H9 (cell line): ENCODE results near the gene DCHS2. TPM values are rescaled to one million over a fixed set of nuclear protein-coding genes. Genes with fewer than 3 reads are reported as not detected.

Experiments
- DNase-seq: peaks from one replicate; pipeline ENCODE4 v3.0.0-alpha.2; 2017
- H2AFZ ChIP-seq: one replicate; pipeline ENCODE4 v1.6.1; 2013; ENCODE audit warnings: mild to moderate bottlenecking, low read length, control low read depth, moderate library complexity
- H2AK5ac ChIP-seq: 2 replicates; pipeline ENCODE4 v1.6.1; 2013; ENCODE audit warnings: low read length, control low read depth, mixed read lengths; ENCODE audit not compliant: insufficient read length
- H2BK120ac ChIP-seq: one replicate; pipeline ENCODE4 v1.6.1; 2013; ENCODE audit warnings: low read depth, mild to moderate bottlenecking, low read length, control low read depth, inconsistent platforms; ENCODE audit not compliant: poor library complexity, severe bottlenecking
- H2BK12ac ChIP-seq: 2 replicates; pipeline ENCODE4 v1.6.1; 2013; ENCODE audit warnings: low read length, control low read depth, mixed read lengths, low read depth; ENCODE audit not compliant: insufficient read length
- H2BK15ac ChIP-seq: 2 replicates; pipeline ENCODE4 v1.6.1; 2013; ENCODE audit warnings: low read depth, low read length, control low read depth
- H2BK20ac ChIP-seq: one replicate; pipeline ENCODE4 v1.6.1; 2013; ENCODE audit warnings: low read depth, mild to moderate bottlenecking, low read length, control low read depth, inconsistent platforms; ENCODE audit not compliant: poor library complexity, severe bottlenecking
- H2BK5ac ChIP-seq: 2 replicates; pipeline ENCODE4 v1.6.1; 2013; ENCODE audit warnings: low read length, control low read depth, mixed read lengths; ENCODE audit not compliant: insufficient read length
- H3K14ac ChIP-seq: 2 replicates; pipeline ENCODE4 v1.6.1; 2013; ENCODE audit warnings: low read length, control low read depth; ENCODE audit not compliant: insufficient read depth
- H3K18ac ChIP-seq: 2 replicates; pipeline ENCODE4 v1.6.1; 2013; ENCODE audit warnings: low read depth, mild to moderate bottlenecking, mixed read lengths, low read length, control low read depth; ENCODE audit not compliant: insufficient read length
- H3K23ac ChIP-seq: 2 replicates; pipeline ENCODE4 v1.6.1; 2013; ENCODE audit warnings: low read length, control low read depth, mixed read lengths, low read depth; ENCODE audit not compliant: insufficient read length
- H3K23me2 ChIP-seq: 2 replicates; pipeline ENCODE4 v1.6.1; 2013; ENCODE audit warnings: low read depth, mild to moderate bottlenecking, mixed read lengths, low read length, control low read depth; ENCODE audit not compliant: insufficient read length, poor library complexity, severe bottlenecking
- H3K27ac ChIP-seq: 2 replicates; pipeline ENCODE4 v1.5.1; 2013; ENCODE audit warnings: low read length, control low read depth, mixed read lengths, low read depth; ENCODE audit not compliant: insufficient read length
- H3K27me3 ChIP-seq: 2 replicates; pipeline ENCODE4 v1.6.1; 2013; ENCODE audit warnings: low read length, control low read depth, inconsistent platforms; ENCODE audit not compliant: insufficient read depth
- H3K4ac ChIP-seq: 2 replicates; pipeline ENCODE4 v1.6.1; 2013; ENCODE audit warnings: low read depth, mild to moderate bottlenecking, control low read depth, inconsistent platforms, low read length, moderate library complexity
- H3K4me1 ChIP-seq: 2 replicates; pipeline ENCODE4 v1.6.1; 2013; ENCODE audit warnings: low read length, control low read depth, inconsistent platforms; ENCODE audit not compliant: insufficient read depth
- H3K4me2 ChIP-seq: 2 replicates; pipeline ENCODE4 v1.6.1; 2013; ENCODE audit warnings: low read length, control low read depth, mixed read lengths; ENCODE audit not compliant: insufficient read length, insufficient read depth
- H3K56ac ChIP-seq: 2 replicates; pipeline ENCODE4 v1.6.1; 2013; ENCODE audit warnings: low read depth, mild to moderate bottlenecking, mixed read lengths, low read length, control low read depth; ENCODE audit not compliant: insufficient read length
- H3K79me1 ChIP-seq: 2 replicates; pipeline ENCODE4 v1.6.1; 2013; ENCODE audit warnings: low read depth, mild to moderate bottlenecking, moderate library complexity, low read length, control low read depth, inconsistent platforms; ENCODE audit not compliant: insufficient read depth, poor library complexity, severe bottlenecking
- H3K79me2 ChIP-seq: 2 replicates; pipeline ENCODE4 v1.6.1; 2013; ENCODE audit warnings: low read length, control low read depth, inconsistent platforms; ENCODE audit not compliant: insufficient read depth
- H3K9ac ChIP-seq: 2 replicates; pipeline ENCODE4 v1.6.1; 2013; ENCODE audit warnings: low read length, control low read depth, mixed read lengths; ENCODE audit not compliant: insufficient read length; ENCODE audit errors: extremely low read depth
- H3K9me3 ChIP-seq: one replicate; pipeline ENCODE4 v1.6.1; 2013; ENCODE audit warnings: low read depth, low read length, inconsistent platforms; ENCODE audit not compliant: control insufficient read depth
- H3T11ph ChIP-seq: one replicate; pipeline ENCODE4 v1.6.1; 2013; ENCODE audit warnings: mild to moderate bottlenecking, low read length, control low read depth, inconsistent platforms
- H4K20me1 ChIP-seq: one replicate; pipeline ENCODE4 v1.6.1; 2013; ENCODE audit not compliant: control insufficient read depth, insufficient read length, insufficient read depth
- H4K5ac ChIP-seq: 2 replicates; pipeline ENCODE4 v1.6.1; 2013; ENCODE audit warnings: low read depth, mild to moderate bottlenecking, mixed read lengths, low read length, control low read depth; ENCODE audit not compliant: insufficient read length
- H4K8ac ChIP-seq: replicated peaks from 2 replicates; pipeline ENCODE4 v1.6.1; 2013; ENCODE audit warnings: low read length, control low read depth, mixed read lengths, low read depth; ENCODE audit not compliant: insufficient read length
- H4K91ac ChIP-seq: 2 replicates; pipeline ENCODE4 v1.6.1; 2013; ENCODE audit warnings: low read depth, mild to moderate bottlenecking, moderate library complexity, mixed read lengths, low read length, control low read depth; ENCODE audit not compliant: insufficient read length
- H3K27ac Mint-ChIP-seq, 3 experiments: 2 replicates in 2 of 3; 3 replicates in 1 of 3; pipeline ENCODE4 v1.8.0; 2020 to 2021; ENCODE audit warnings: mixed read lengths in 3 of 3, mild to moderate bottlenecking in 1 of 3, moderate library complexity in 1 of 3
- H3K27me3 Mint-ChIP-seq: 2 replicates; pipeline ENCODE4 v1.8.0; 2021; ENCODE audit warnings: low read depth, mild to moderate bottlenecking, moderate library complexity, mixed read lengths
- H3K36me3 Mint-ChIP-seq, 3 experiments: 2 replicates in 2 of 3; 3 replicates in 1 of 3; pipeline ENCODE4 v1.8.0; 2020 to 2021; ENCODE audit warnings: low read depth in 3 of 3, mixed read lengths in 3 of 3; ENCODE audit not compliant: insufficient read depth in 1 of 3
- H3K4me1 Mint-ChIP-seq, 2 experiments: 2 replicates each; pipeline ENCODE4 v1.8.0; 2020; ENCODE audit warnings: mixed read lengths in 2 of 2
- H3K4me3 Mint-ChIP-seq, 2 experiments: 2 replicates in 1 of 2; 3 replicates in 1 of 2; pipeline ENCODE4 v1.8.0; 2020 to 2021; ENCODE audit warnings: mild to moderate bottlenecking in 2 of 2, mixed read lengths in 2 of 2, moderate library complexity in 1 of 2
- H3K9me3 Mint-ChIP-seq, 2 experiments: 2 replicates in 1 of 2; 3 replicates in 1 of 2; pipeline ENCODE4 v1.8.0; 2020; ENCODE audit warnings: mild to moderate bottlenecking in 2 of 2, mixed read lengths in 2 of 2, moderate library complexity in 1 of 2
- CTCF ChIP-seq: fragments of 200-600 bp; sonication (generic); conservative IDR thresholded peaks from 3 replicates; pipeline ENCODE4 v1.8.0; 2021; ENCODE audit warnings: antibody characterized with exemption, mild to moderate bottlenecking
- WGBS: extraction: QIAGEN DNeasy Blood & Tissue Kit; methylation state at CpG from one replicate; pipeline ENCODE4 v1.1.7; 2013; ENCODE audit warnings: missing lambda C conversion rate, low lambda C conversion rate, mixed read lengths; ENCODE audit not compliant: insufficient read length; ENCODE audit errors: extremely low coverage; 5-methylcytosine and 5-hydroxymethylcytosine counted together
- total RNA-seq: library from RNA; stranded (reverse); gene quantifications from 2 replicates; pipeline ENCODE4 v1.2.1, GENCODE V29; 2021

Gene DCHS2
- total RNA-seq, 1 experiment from 2014 or later, result 0.57 TPM

GRCh38 chr4:154476232-154476631 lies 15.4 kb downstream of the DCHS2 start:
- Histone ChIP-seq H3K14ac (no peak overlapping the region), H4K8ac (no peak overlapping the region), H3K56ac (no peak overlapping the region), H3K4ac (no peak overlapping the region), H2BK20ac (no peak overlapping the region), H4K5ac (no peak overlapping the region), H2AFZ (no peak overlapping the region), H2BK15ac (no peak overlapping the region), H3K23me2 (no peaks in the 10 kb centered on the region), H3K18ac (no peak overlapping the region), H4K20me1 (no peaks in the 10 kb centered on the region), H3T11ph (no peak overlapping the region), H2BK5ac (no peak overlapping the region), H3K9me3 (no peaks in the 10 kb centered on the region), H3K4me1 (no peaks in the 10 kb centered on the region), H2AK5ac (no peak overlapping the region), H4K91ac (no peak overlapping the region), H3K27me3 (no peaks in the 10 kb centered on the region), H3K27ac (no peak overlapping the region), H2BK12ac (no peak overlapping the region), H3K9ac (no peak overlapping the region), H3K79me1 (no peaks in the 10 kb centered on the region), H3K79me2 (no peaks in the 10 kb centered on the region), H2BK120ac (no peak overlapping the region), H3K4me2 (no peak overlapping the region), H3K23ac (no peak overlapping the region)
- Mint-ChIP-seq H3K36me3 (no peaks in the 10 kb centered on the region), H3K4me3 (no peak overlapping the region), H3K9me3 (no peaks in the 10 kb centered on the region; a peak in 1 of 5 replicates), H3K27me3 (no peaks in the 10 kb centered on the region), H3K4me1 (no peaks in the 10 kb centered on the region), H3K27ac (no peak overlapping the region)
- no peak for DNase-seq
- WGBS, result no CpG with 5 or more reads among the region's 1 CpG
- TF ChIP-seq CTCF, result no peak
